Measurements from ENCODE around the gene TFAP2B.

TFAP2B gene

GRCh38 chr6:50815436-50816114 is 3.1 kb upstream of the TFAP2B start:
- TF ChIP-seq EZH2phosphoT487 (IDR thresholded peaks at IDR 0.05; ENCODE audit: borderline replicate concordance) (no peak), CTCF (conservative IDR thresholded peaks at IDR 0.05; ENCODE audit: low read length) (peak; percentile 66)
- Histone ChIP-seq H3K9me2 (replicated peaks; ENCODE audit: low read depth, low read length) (no peaks in the 10 kb centered on the region), H3K27me3 (ENCODE audit: insufficient read depth, low read length, poor library complexity, severe bottlenecking) (no peaks in the 10 kb centered on the region), H3K4me1 (ENCODE audit: insufficient read depth, low read length, poor library complexity, severe bottlenecking) (peaks cover 6% of the 10 kb centered on the region), H3F3A (ENCODE audit: low read depth) (no peaks in the 10 kb centered on the region), H3K36me3 (ENCODE audit: insufficient read depth, low read length) (no peaks in the 10 kb centered on the region), H3K79me2 (ENCODE audit: insufficient read depth, low read length) (no peaks in the 10 kb centered on the region), H2AFZ (ENCODE audit: low read length) (peak overlapping the region; percentile 90), H3K9ac (ENCODE audit: low read depth, low read length, poor library complexity, severe bottlenecking) (peak overlapping the region; percentile 39), H3K4me3 (ENCODE audit: low read length, poor library complexity, severe bottlenecking) (peak overlapping the region; percentile 77), H3K9me3 (ENCODE audit: insufficient read depth, low read depth, low read length) (no peaks in the 10 kb centered on the region), H3K4me2 (ENCODE audit: low read depth, low read length, poor library complexity, severe bottlenecking) (peak overlapping the region; percentile 98), H4K20me1 (ENCODE audit: insufficient read depth, low read length, poor library complexity, severe bottlenecking) (no peaks in the 10 kb centered on the region)

GRCh38 chr6:50816115-50816675 is 2.5 kb upstream of the TFAP2B start:
- H3K27me3 ChIP-seq (ENCODE audit: insufficient read depth, low read length, poor library complexity, severe bottlenecking), result no peaks in the 10 kb centered on the region
- peak overlapping the region; percentile 39 for H3K9ac ChIP-seq (ENCODE audit: low read depth, low read length, poor library complexity, severe bottlenecking)
- no peaks in the 10 kb centered on the region for H3K9me3 ChIP-seq (ENCODE audit: insufficient read depth, low read depth, low read length)
- peaks cover 6% of the 10 kb centered on the region for H3K4me1 ChIP-seq (ENCODE audit: insufficient read depth, low read length, poor library complexity, severe bottlenecking)
- no peaks in the 10 kb centered on the region for H3K36me3 ChIP-seq (ENCODE audit: insufficient read depth, low read length)
- H3F3A ChIP-seq (ENCODE audit: low read depth), result no peaks in the 10 kb centered on the region
- H3K4me3 ChIP-seq (ENCODE audit: low read length, poor library complexity, severe bottlenecking), result peak overlapping the region; percentile 77
- peak overlapping the region; percentile 98 for H3K4me2 ChIP-seq (ENCODE audit: low read depth, low read length, poor library complexity, severe bottlenecking)
- TF ChIP-seq EZH2phosphoT487 (IDR thresholded peaks at IDR 0.05; ENCODE audit: borderline replicate concordance), result no peak
- TF ChIP-seq CTCF (conservative IDR thresholded peaks at IDR 0.05; ENCODE audit: low read length), result peak; percentile 78
- H3K9me2 ChIP-seq (replicated peaks; ENCODE audit: low read depth, low read length), result no peaks in the 10 kb centered on the region
- H4K20me1 ChIP-seq (ENCODE audit: insufficient read depth, low read length, poor library complexity, severe bottlenecking), result no peaks in the 10 kb centered on the region
- no peaks in the 10 kb centered on the region for H3K79me2 ChIP-seq (ENCODE audit: insufficient read depth, low read length)
- H2AFZ ChIP-seq (ENCODE audit: low read length), result peak overlapping the region; percentile 90

- Histone ChIP-seq H3K9ac (ENCODE audit: low read depth, low read length, poor library complexity, severe bottlenecking) (no peak overlapping the region), H3K4me2 (ENCODE audit: low read depth, low read length, poor library complexity, severe bottlenecking) (no peak overlapping the region), H4K20me1 (ENCODE audit: insufficient read depth, low read length, poor library complexity, severe bottlenecking) (no peaks in the 10 kb centered on the region), H3K27me3 (ENCODE audit: insufficient read depth, low read length, poor library complexity, severe bottlenecking) (no peaks in the 10 kb centered on the region), H3K79me2 (ENCODE audit: insufficient read depth, low read length) (no peaks in the 10 kb centered on the region), H3K9me2 (replicated peaks; ENCODE audit: low read depth, low read length) (no peaks in the 10 kb centered on the region), H2AFZ (ENCODE audit: low read length) (no peak overlapping the region), H3K4me3 (ENCODE audit: low read length, poor library complexity, severe bottlenecking) (no peak overlapping the region), H3K9me3 (ENCODE audit: insufficient read depth, low read depth, low read length) (no peaks in the 10 kb centered on the region), H3F3A (ENCODE audit: low read depth) (no peaks in the 10 kb centered on the region), H3K4me1 (ENCODE audit: insufficient read depth, low read length, poor library complexity, severe bottlenecking) (peaks cover 6% of the 10 kb centered on the region), H3K36me3 (ENCODE audit: insufficient read depth, low read length) (no peaks in the 10 kb centered on the region)
- TF ChIP-seq EZH2phosphoT487 (IDR thresholded peaks at IDR 0.05; ENCODE audit: borderline replicate concordance) (no peak), CTCF (conservative IDR thresholded peaks at IDR 0.05; ENCODE audit: low read length) (no peak)
Observed at GRCh38 chr6:50816947-50817645, 1.6 kb upstream of the TFAP2B start.

Measured in Loucy (cell line).